Stimulated activated naive CD8-positive, alpha-beta T cell treated with anti-CD3 and anti-CD28 coated beads, Interleukin-15, Interleukin-2, amounts not matched to agents 100 ng/mL and 50 ng/mL, for 24 hours (primary cell): ENCODE measurements around the gene PPP6R3.

ENCODE experiments used
- H3K27ac Mint-ChIP-seq: one replicate; pipeline ENCODE4 v1.8.0; 2021; ENCODE audit warnings: mild to moderate bottlenecking, mixed read lengths
- H3K27me3 Mint-ChIP-seq: one replicate; pipeline ENCODE4 v1.8.0; 2021; ENCODE audit warnings: mixed read lengths
- H3K36me3 Mint-ChIP-seq: one replicate; pipeline ENCODE4 v1.8.0; 2021; ENCODE audit warnings: low read depth, mixed read lengths
- H3K4me1 Mint-ChIP-seq: one replicate; pipeline ENCODE4 v1.8.0; 2021; ENCODE audit warnings: low read depth, mixed read lengths
- H3K4me3 Mint-ChIP-seq: one replicate; pipeline ENCODE4 v1.8.0; 2021; ENCODE audit warnings: mild to moderate bottlenecking, mixed read lengths
- H3K9me3 Mint-ChIP-seq: one replicate; pipeline ENCODE4 v1.8.0; 2021; ENCODE audit warnings: mixed read lengths

PPP6R3 gene

GRCh38 chr11:68649851-68650555, 189.5 kb downstream of the PPP6R3 start:
- Mint-ChIP-seq H3K27me3 (peaks cover 19% of the 10 kb centered on the region), H3K4me3 (no peak overlapping the region), H3K4me1 (no peaks in the 10 kb centered on the region), H3K27ac (no peak overlapping the region), H3K36me3 (no peaks in the 10 kb centered on the region), H3K9me3 (peaks cover 16% of the 10 kb centered on the region)

DNA sequence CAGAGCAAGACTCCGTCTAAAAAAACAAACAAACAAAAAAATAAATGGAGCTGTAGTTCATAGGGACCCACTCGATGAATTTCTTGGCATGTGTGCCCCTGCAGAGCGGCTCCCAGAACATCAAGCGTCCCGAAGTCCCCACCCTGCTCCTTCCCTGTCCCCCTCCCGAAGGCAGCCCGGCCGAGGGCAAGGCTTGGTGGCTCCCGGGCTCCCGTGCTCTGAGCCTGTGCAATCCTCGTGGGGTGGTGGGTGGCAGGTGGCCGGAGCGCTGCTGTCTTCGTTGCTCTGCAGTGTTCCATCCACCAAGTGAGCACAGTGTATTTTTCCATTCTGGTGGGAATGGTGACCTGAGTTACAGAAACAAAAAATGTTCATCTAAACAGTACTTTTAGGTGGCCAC, 190.2 kb downstream of the PPP6R3 start:
- peaks cover 16% of the 10 kb centered on the region for H3K9me3 Mint-ChIP-seq
- no peak overlapping the region for H3K27ac Mint-ChIP-seq
- no peaks in the 10 kb centered on the region for H3K4me1 Mint-ChIP-seq
- peaks cover 19% of the 10 kb centered on the region for H3K27me3 Mint-ChIP-seq
- H3K36me3 Mint-ChIP-seq, result no peaks in the 10 kb centered on the region
- H3K4me3 Mint-ChIP-seq, result no peak overlapping the region

DNA sequence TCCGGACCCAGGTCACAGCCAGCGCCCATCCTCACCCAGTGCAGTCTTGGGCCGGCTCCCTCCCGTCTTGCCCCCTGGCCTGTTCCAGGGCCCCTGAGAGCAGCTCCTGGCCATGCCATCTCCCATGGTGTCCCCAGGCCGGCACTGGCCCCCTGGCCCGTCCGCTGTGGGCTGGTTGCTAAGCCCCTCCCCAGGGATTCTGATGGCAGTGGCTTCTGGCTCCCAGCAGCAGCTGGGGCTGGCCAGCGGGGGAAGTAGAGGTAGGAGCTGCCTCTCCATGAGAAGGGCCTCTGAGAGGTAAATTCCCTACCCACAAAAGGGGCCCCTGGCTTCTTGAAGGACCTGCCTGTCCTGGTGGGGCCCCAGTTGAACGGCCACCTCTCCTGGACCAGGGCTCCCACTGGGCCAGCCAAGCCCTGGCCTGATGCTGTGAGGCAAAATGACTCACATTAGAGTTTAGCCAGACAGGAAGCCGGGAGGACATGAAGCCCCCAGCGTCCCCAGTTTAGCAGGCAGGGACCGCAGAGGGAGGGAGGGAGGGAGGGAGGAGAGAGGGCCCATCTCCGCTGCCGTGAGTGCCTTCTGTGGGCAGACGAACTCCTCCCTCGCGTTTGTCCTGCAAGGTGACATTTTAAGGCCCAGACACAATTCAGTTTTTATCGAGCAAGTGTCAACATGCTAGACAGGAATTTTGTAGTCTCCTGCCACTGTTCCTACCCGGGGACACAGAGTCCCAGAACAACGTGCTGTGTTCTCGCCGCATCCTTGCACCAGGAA, 190.8 kb downstream of the PPP6R3 start:
- Mint-ChIP-seq H3K27ac (no peak overlapping the region), H3K27me3 (peaks cover 14% of the 10 kb centered on the region), H3K4me3 (no peak overlapping the region), H3K9me3 (peaks cover 11% of the 10 kb centered on the region), H3K36me3 (no peaks in the 10 kb centered on the region), H3K4me1 (no peaks in the 10 kb centered on the region)

GRCh38 chr11:68651985-68652682, 191.6 kb downstream of the PPP6R3 start:
- Mint-ChIP-seq H3K4me3 (no peak overlapping the region), H3K27ac (no peak overlapping the region), H3K36me3 (no peaks in the 10 kb centered on the region), H3K27me3 (peaks cover 11% of the 10 kb centered on the region), H3K9me3 (peaks cover 4% of the 10 kb centered on the region), H3K4me1 (no peaks in the 10 kb centered on the region)

- H3K4me3 Mint-ChIP-seq, result no peak overlapping the region
- H3K27me3 Mint-ChIP-seq, result peaks cover 7% of the 10 kb centered on the region
- no peaks in the 10 kb centered on the region for H3K4me1 Mint-ChIP-seq
- no peaks in the 10 kb centered on the region for H3K36me3 Mint-ChIP-seq
- H3K27ac Mint-ChIP-seq, result no peak overlapping the region
- no peaks in the 10 kb centered on the region for H3K9me3 Mint-ChIP-seq
These were observed 192.2 kb downstream of the PPP6R3 start for GRCh38 chr11:68652683-68653156.

DNA sequence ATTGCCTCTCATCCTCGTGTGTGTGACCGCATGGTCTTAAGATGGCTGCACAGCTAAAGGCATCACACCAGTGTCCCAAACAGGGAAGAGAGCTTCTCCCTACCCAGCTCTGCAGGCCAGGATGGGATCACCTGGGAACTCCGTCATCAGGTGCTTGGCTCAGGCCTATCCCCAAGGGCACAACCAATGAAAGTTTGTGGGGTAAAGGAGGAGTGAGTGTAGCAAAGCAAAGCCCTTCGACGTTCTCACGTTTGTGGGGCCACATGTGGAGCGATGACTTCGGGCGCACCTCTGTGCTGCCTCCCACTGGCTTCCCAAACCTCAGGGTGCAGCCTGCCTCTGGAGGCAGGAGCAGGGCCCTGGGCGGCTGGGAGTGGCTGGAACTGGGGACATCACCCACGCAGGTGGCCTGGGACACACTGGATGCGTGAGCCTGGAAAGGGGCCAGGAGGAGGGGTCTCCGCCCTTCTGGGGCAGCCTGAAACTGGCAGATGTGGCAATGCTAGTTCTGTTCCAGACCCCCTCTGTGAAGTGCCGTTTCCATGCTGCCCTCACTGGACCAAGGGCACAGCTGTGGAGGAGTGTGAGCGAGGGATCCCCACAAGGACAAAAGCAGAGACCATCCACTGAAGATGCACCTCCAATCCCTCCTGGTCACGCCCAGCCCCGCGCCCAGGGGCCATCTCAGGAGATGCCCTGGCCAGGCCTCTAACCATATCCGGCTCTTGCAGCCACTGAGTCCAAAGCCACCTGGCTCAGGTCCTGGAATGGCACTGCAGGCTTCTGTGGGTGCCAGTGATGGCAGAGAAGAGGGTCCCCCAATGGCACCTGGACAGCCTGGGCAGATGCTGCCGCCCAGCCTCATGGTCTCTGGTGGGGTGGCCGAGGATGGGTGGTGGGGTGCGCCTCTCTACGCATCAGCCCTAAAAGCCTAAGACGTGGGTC, 193.2 kb downstream of the PPP6R3 start:
- no peaks in the 10 kb centered on the region for H3K4me1 Mint-ChIP-seq
- peaks cover 7% of the 10 kb centered on the region for H3K27me3 Mint-ChIP-seq
- H3K9me3 Mint-ChIP-seq, result no peaks in the 10 kb centered on the region
- no peak overlapping the region for H3K4me3 Mint-ChIP-seq
- no peaks in the 10 kb centered on the region for H3K36me3 Mint-ChIP-seq
- no peak overlapping the region for H3K27ac Mint-ChIP-seq

DNA sequence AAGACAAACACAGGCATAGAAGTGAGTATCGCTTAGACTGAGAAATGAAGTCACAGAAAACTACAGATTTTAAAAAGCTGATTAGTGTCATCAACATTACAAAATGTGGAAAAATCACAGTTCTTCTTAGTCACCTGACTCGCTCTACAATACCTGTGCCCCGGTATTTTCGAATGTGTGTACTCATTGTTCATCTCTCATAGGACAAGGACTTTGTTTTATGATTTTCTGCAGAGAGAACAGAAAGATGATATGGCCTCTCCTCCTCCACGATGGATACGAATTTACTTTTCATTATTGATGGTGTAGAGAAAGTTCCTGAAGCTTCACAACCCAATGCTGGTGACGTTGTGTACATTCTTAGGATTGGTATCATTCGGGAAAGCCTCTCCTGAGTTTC, 194.4 kb downstream of the PPP6R3 start:
- Mint-ChIP-seq H3K27ac (no peak overlapping the region), H3K36me3 (no peaks in the 10 kb centered on the region), H3K4me3 (no peak overlapping the region), H3K4me1 (no peaks in the 10 kb centered on the region), H3K9me3 (no peaks in the 10 kb centered on the region), H3K27me3 (no peaks in the 10 kb centered on the region)

GRCh38 chr11:68655406-68655805, 194.9 kb downstream of the PPP6R3 start:
- H3K27ac Mint-ChIP-seq, result no peak overlapping the region
- no peaks in the 10 kb centered on the region for H3K9me3 Mint-ChIP-seq
- no peak overlapping the region for H3K4me3 Mint-ChIP-seq
- H3K4me1 Mint-ChIP-seq, result no peaks in the 10 kb centered on the region
- no peaks in the 10 kb centered on the region for H3K36me3 Mint-ChIP-seq
- peaks cover 1% of the 10 kb centered on the region for H3K27me3 Mint-ChIP-seq

GRCh38 chr11:68655806-68656205, 195.3 kb downstream of the PPP6R3 start:
- Mint-ChIP-seq H3K4me3 (no peak overlapping the region), H3K27ac (no peak overlapping the region), H3K36me3 (no peaks in the 10 kb centered on the region), H3K9me3 (no peaks in the 10 kb centered on the region), H3K27me3 (peaks cover 3% of the 10 kb centered on the region), H3K4me1 (no peaks in the 10 kb centered on the region)

GRCh38 chr11:68657021-68657780, 196.6 kb downstream of the PPP6R3 start:
- Mint-ChIP-seq H3K27me3 (peaks cover 3% of the 10 kb centered on the region), H3K4me1 (no peaks in the 10 kb centered on the region), H3K9me3 (no peaks in the 10 kb centered on the region), H3K27ac (no peak overlapping the region), H3K36me3 (no peaks in the 10 kb centered on the region), H3K4me3 (no peak overlapping the region)

DNA sequence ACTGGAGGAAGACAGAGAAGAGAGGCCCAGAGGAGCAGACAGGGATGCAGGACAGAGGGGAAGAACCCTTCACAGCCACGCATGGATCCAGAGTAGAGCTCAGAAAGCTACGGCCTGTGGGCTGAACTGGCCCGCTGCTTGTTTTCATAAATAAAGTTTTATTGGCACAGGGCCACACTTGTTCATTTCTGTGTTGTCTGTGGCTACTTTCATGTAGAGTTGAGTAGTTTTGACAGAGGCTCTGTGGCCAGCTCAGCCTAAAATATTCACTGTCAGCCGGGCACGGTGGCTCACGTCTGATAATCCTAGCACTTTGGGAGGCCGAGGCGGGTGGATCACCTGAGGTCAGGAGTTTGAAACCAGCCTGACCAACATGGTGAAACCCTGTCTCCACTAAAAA, 197.5 kb downstream of the PPP6R3 start:
- Mint-ChIP-seq H3K4me3 (no peak overlapping the region), H3K9me3 (no peaks in the 10 kb centered on the region), H3K27me3 (peaks cover 3% of the 10 kb centered on the region), H3K4me1 (no peaks in the 10 kb centered on the region), H3K27ac (no peak overlapping the region), H3K36me3 (no peaks in the 10 kb centered on the region)

- Mint-ChIP-seq H3K4me1 (no peaks in the 10 kb centered on the region), H3K9me3 (no peaks in the 10 kb centered on the region), H3K4me3 (no peak overlapping the region), H3K27ac (no peak overlapping the region), H3K36me3 (no peaks in the 10 kb centered on the region), H3K27me3 (peaks cover 3% of the 10 kb centered on the region)
These were observed 198.1 kb downstream of the PPP6R3 start for GRCh38 chr11:68658661-68659060.

DNA sequence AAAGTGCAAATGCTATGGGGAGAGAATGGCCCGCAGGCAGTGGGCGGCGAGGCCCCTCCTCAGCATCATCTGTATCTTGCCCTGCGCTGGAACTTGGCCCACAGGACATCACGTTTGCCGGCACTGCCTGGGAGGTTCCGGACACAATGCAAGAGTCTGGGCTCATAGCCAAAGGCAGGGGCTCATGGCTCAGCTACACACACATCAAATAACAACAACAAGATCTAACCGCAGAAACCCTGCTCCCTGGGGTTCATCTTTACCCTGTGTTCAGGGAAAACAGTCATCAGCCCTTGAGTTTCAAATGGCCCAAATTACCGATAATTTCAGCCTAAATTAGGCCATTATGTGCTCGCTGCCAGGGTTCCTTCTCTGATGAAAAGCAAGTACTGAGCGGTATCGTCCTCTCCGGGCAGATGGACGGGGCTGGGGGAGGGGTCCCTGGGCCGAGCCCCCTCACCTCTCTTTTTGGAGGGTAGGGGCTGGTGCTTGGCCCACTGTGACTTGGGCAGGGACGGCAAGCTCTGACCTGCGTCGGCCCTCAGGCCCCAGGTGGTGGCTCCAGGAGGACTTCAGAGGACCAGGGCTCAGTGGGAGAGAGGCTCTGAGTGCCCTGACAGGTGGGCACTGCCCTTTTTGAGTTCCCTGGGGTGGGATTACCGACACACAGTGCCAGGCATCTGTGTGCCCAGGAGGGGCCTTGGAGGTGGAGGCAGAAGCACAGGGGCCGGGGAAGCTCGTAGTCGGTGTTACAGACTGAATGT, 198.8 kb downstream of the PPP6R3 start:
- Mint-ChIP-seq H3K4me3 (no peak overlapping the region), H3K9me3 (no peaks in the 10 kb centered on the region), H3K36me3 (no peaks in the 10 kb centered on the region), H3K4me1 (no peaks in the 10 kb centered on the region), H3K27ac (no peak overlapping the region), H3K27me3 (peaks cover 3% of the 10 kb centered on the region)
